ENCODE results near the gene DLEC1.

DLEC1 gene

DNA sequence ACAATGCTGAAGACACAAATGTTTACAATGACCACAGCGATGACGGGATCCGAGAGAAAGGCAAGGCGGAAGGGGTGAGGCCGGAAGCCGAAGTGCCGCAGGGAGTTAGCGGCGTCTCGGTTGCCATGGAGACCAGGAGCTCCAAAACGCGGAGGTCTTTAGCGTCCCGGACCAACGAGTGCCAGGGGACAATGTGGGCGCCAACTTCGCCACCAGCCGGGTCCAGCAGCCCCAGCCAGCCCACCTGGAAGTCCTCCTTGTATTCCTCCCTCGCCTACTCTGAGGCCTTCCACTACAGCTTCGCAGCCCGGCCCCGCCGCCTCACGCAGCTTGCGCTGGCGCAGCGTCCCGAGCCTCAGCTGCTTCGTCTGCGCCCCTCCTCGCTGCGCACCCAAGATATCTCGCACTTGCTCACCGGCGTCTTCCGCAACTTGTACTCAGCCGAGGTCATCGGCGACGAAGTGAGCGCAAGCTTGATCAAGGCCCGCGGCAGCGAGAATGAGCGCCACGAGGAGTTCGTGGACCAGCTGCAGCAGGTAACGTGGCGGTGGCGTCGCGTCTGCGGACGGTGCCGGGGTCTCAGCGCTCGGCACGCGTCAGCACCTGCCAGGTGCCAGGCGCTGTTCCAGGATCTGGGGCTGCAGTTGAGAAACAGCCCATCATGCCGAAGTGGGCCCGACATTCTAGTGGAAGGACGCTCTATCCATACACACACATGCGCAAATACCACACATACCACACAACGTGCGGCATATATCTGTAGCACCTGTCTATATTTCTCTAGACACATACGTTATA is at the start of gene DLEC1:
Gene DLEC1 (plus strand): TSS at position 108 of the 798 bp plus-strand sequence. CDS start 18 bp downstream, at position 126.
- peak; percentile 87 for DNase-seq

DNA sequence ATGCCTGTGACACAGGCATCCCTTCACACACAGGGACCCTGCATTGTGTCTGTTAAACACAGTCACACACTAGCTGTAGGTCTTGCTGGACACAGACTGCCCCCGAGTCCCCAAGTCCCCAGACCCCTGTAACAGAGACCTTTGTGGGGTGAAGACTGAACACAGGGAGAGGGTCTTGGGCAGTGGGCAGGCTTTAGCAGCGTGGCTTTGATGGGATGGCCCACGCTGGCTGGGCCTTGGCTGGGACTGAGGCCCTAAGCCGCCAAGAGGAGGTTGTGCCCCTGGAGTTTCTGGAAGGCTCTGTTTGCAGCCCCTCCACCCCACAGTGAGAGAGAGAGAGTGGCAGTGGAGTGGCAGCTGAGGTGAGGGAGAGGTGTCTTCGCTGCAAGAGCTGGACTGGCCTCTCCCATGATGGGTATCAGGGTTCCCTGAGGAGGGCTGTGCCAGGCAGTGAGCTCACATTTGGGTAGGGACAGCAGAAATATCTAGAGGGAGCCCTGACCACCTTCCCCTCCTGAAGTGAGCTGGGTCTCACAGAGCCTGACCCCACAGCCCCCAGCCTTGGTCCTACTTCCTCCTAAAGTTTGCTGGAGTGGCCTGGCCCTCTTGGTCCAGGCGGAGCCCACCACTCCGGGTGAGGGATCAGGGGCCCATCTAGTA is 49.1 kb upstream of the DLEC1 start:
- no peak for DNase-seq

- peak; percentile 47 for DNase-seq
Observed at GRCh38 chr3:37990527-37990926, 48.5 kb upstream of the DLEC1 start, which contains the start of gene VILL. Gene VILL, plus strand, starts transcription at chr3:37990786. Its CDS starts 2,887 bp downstream, at chr3:37993673.

GRCh38 chr3:37991109-37991508 is 47.9 kb upstream of the DLEC1 start:
- no peak for DNase-seq

- no peak for DNase-seq
Observed at GRCh38 chr3:37991823-37992222, 47.2 kb upstream of the DLEC1 start.

DNA sequence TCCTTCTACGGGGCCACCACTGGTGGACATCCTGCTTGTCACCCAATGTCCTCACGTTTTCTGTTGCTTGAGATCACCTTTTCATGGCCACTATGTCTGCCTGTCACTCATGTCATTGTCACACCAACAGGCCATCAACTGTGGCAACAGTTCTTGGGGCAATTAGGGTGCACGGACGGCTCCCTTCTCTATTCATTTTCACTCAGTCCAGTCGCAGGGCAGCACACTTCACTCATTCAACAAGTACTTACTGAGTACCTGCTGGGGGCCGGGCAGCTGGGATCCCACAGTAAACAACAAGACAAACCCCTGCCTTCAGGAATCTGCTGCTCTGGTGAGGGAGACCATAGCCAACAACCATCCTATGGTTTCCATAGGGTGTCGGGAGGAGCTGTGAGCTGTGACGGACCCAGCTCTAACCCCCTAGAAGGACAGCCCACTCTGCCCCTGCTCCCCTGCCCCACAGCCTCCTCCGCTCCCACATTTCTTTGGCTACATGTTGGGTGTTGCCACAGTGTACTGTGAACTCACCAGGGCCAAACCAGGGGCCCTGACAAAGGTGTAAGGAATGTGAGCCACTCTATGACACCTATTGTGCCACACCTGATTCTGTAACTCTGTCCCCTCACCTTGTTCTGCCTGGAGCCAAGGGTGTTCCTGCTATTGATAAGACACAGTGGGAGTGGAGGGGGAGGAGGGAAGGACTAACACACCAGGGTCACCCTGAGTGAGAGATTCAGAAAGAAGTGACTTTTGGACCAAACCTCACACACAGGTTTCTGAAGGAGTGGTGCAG is 46.5 kb upstream of the DLEC1 start:
- no peak for DNase-seq

- DNase-seq: no peak
Observed at GRCh38 chr3:37993067-37993455, 45.9 kb upstream of the DLEC1 start.

DNA sequence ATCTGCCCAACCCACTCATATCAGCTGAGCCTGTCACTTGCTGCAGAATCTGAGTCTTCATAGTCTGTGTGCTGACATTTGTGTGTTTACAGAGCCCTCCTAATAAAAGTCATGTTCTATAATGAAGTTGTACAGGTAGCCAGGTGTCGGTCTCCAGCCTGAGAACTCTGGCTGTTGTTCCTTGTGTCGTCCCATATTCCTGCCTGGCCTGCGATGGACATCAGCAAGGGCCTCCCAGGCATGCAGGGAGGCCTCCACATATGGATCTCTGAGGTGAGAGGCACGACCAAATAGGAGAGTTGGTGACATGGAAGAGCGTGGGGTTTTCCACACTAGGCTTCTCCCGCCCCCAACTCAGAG is 45.6 kb upstream of the DLEC1 start:
- no peak for DNase-seq

DNA sequence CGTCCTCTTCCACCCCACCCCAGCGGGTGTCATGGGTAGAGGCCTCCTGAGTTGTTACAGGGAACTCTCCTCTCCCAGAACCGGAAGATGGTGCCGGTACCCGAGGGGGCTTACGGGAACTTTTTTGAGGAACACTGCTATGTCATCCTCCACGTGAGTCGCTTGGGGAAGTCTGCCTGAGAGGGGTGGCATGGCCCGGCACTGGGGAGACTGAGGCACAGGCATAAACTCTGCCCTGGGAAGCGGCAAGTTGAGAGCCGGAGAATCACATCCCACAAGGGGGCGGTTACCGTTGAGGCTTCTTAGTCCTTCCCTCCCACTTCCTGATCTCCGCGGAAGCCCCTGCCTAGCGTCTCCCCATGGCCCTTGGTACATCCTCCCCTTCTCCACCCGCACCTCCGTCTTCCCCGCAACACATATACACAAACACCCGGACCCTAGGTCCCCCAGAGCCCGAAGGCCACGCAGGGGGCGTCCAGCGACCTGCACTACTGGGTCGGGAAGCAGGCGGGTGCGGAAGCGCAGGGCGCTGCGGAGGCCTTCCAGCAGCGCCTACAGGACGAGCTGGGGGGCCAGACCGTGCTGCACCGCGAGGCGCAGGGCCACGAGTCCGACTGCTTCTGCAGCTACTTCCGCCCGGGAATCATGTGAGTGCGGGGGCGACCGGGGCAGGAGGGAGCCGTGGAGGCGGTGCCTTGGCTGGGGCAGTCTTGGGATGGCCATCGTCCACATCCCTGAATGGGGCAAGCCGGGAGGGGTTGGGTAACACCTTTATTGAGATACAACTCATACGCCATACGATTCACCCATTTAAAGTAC is 45.0 kb upstream of the DLEC1 start:
- DNase-seq: peak; percentile 92

- no peak for DNase-seq
Observed at GRCh38 chr3:37994639-37994972, 44.4 kb upstream of the DLEC1 start.

DNA sequence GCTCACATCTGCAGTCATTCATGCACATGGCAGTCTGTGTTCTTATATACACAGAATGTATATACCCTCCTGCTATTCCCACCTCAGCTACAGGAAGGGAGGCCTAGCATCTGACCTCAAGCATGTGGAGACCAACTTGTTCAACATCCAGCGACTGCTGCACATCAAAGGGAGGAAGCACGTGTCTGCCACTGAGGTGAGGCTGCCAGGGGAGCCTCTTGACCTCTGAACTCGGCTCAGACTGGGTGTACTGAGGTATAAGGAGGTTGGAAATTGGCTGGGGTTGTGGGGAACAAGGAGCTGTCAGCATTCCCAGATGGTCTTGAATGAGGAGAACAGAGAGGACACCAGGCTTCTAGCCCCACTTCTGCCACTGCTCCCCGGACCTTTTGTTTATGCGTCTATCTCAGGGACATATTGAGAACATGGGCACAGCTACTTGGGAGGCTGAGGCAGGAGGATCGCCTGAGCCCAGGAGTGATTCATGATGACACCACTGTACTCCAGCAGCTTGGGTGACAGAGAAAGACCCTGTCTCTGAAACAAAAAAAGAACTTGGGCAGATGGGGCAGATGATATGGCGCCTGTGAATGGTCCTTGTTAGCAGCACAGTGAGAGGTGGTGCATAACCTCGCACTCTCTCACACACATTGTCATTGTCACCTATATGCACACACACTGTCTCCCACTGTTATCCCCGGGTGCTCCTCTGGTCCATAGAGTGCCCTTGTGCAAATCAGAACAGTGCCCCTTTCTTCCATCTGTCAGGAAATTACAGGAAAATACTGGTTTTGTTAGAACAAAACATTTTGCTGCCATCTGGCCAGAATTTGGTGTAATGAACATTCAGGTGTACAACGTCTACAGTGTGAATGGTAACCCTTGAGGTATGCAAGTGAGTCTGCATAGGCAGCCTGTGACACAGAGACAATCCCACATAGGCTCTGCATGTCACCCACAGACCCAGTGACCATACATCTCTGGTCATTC is 43.1 kb upstream of the DLEC1 start:
- DNase-seq: no peak

DNA sequence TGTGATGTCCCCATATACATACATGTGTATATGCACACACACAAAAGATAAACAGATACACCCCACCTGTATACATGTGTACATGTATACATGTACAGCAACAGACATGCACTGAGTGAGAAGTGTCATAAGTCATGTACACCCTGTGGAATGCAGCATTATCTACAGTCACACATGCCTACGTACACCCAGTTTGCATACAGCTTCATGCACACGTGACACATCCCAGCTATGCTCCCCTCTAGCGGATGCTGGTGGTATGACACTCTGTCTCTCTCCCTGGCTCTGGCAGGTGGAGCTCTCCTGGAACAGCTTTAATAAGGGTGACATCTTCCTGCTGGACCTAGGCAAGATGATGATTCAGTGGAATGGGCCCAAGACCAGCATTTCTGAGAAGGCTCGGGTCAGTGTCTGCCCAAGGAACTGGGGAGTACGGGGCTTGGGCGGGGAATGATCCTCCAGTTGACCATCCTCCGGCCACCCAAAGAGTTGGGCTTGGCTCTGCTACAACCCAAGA is 42.2 kb upstream of the DLEC1 start:
- DNase-seq: peak; percentile 93

- DNase-seq: no peak
Observed at GRCh38 chr3:37997342-37997741, 41.7 kb upstream of the DLEC1 start.

DNA sequence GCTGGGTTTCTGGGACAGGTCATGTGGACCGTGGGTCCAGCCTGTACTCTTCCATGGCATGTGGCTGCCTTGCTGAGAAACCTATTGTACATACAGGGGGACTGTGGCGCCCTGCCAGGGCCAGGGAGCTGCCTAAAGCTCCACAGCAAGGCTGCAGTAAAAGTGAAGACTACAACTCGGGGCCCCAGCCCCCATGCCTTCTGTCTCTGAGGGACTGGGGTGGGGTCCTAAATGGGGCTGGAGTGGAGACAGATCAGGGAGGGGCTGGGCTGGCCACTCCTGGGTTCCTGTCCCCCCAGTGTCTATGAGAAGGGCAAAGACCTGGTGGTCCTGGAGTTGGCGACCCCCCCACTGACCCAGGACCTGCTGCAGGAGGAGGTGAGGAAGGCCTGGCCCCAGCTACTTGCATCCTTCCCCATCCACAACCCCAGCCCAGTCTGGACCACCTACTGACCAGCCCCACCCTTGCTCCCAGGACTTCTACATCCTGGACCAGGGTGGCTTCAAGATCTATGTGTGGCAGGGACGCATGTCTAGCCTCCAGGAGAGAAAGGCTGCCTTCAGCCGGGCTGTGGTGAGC is 41.1 kb upstream of the DLEC1 start:
- no peak for DNase-seq

DNA sequence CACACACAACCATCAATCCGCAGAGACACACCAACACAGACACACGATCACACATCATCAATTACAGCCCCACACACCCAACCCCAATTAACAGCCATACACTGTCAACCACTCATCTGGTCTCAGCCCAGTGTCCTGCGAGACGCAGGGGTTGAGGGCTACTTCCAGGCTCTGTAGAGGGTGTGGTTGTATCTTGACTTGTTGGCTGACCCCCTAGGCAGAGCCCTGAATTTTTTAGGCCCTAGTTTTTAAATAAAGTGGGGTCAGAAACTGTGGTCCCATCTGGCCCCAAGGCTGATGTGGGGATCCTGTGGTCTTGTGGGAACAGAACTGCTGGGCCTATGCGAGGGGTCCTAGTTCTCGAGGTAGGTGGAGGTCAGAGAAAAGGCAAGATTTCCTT is 39.2 kb upstream of the DLEC1 start:
- DNase-seq: no peak

DNA sequence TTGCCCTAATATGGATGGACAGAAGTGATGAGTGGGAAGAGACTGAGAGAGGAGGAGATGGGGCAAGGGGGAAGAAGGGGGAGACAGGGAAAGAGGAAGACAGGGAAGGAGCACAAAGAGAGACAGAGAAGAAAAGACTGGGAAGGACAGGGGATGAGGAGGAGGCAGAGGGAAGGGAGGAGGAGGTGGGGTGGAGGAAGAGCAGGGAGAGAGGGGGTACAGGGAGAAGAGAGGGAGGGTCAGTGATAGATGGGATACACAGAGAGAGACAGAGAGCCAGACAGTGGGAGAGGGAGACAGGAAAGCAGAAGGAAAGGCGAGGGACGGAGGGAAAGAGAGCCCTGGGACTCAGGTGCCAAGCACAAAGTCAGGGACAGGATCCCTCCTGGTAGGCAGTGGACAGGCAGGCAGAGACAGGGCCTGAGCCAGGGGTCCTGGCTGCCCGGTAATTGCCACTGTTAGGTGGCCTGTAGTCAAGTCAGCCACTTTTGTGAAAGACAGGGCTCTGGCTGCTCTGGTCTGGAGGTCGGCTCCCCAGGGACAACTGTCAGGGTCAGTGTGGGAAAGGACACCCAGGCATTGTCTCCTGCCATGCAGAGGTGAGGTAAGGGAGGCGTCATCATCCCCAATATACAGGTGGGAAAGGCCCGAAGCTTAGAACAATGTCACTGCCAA is 38.6 kb upstream of the DLEC1 start:
- DNase-seq: no peak

DNA sequence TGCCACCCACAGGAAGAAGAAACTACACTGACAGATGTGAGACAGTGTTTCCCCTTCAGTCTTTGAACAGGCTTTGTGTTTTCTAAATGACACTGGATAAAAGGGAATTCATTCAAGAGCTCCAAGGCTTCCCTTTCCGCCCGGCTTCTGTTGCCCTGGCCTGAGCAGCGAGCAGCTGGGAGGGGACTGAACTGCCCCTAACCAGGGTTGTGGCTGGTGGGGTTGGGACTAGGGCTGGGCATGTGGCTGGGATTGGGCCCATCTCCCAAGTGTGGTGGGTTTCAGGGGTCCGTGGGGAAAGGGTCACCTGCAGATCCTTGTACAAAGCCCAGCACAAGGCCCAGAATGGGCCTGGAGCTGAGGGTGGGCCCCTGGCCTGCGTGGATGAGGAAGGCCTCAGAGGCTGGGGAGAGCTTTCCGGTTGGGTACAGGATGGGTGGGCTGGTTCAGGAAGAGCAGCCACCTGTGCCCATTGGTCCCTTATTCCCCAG is 38.0 kb upstream of the DLEC1 start:
- no peak for DNase-seq

- DNase-seq: no peak
Observed at GRCh38 chr3:38001456-38002081, 37.4 kb upstream of the DLEC1 start.

DNA sequence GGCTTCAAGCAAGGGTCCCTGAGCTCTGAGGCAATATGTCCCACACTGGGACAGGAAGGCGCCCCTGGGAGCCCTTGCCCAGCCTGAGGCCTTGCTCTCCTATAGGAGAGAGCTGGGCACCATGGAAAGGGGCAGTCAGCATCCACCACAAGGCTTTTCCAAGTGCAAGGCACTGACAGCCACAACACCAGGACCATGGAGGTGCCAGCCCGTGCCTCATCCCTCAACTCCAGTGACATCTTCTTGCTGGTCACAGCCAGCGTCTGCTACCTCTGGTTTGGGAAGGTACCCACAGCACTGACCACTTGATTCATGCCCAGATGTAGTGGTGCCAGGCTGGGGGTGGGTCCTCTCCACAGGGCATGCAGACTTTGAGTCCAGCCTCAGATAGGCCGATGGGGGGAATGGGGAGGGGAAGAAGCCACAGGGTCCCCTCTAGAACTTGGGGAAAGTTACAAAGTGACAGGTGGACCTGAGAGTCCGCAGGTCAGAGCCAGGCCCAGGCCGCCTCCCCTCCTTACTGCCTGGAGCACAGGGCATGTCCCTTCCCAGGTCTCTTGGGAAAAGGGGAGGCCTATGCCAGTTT is 36.6 kb upstream of the DLEC1 start:
- DNase-seq: no peak
